ENCODE data around the gene YJEFN3. TPM values are rescaled to one million over a fixed set of nuclear protein-coding genes. Genes with fewer than 3 reads are reported as not detected.

Gene YJEFN3
- total RNA-seq, 1 experiment from 2014 or later, result 25.3 TPM

- Histone ChIP-seq H3K9ac (ENCODE audit: low read length) (no peak overlapping the region), H3K27me3 (ENCODE audit: insufficient read depth, low read length) (no peaks in the 10 kb centered on the region), H3K9me3 (ENCODE audit: control insufficient read depth in 1 of 2, insufficient read depth in 1 of 2, low read depth in 1 of 2, low read length in 2 of 2) (no peaks in the 10 kb centered on the region), H3K9me2 (ENCODE audit: insufficient read depth) (no peaks in the 10 kb centered on the region), H3K27ac (ENCODE audit: low read depth, low read length) (no peak overlapping the region), H3K36me3 (ENCODE audit: control insufficient read depth in 1 of 2, insufficient read depth in 2 of 2, low read length in 2 of 2) (no peaks in the 10 kb centered on the region), H2AFZ (ENCODE audit: low read depth, low read length, poor library complexity, severe bottlenecking) (no peak overlapping the region), H3K4me3 (replicated peaks in 1 of 2; ENCODE audit: low read depth in 1 of 2, low read length in 2 of 2) (no peak overlapping the region), H3K4me2 (ENCODE audit: low read length) (no peak overlapping the region), H4K20me1 (ENCODE audit: insufficient read depth) (no peaks in the 10 kb centered on the region), H3K4me1 (ENCODE audit: control insufficient read depth in 1 of 2, insufficient read depth in 2 of 2, low read length in 2 of 2) (no peaks in the 10 kb centered on the region), H3K79me2 (ENCODE audit: insufficient read depth, low read length) (no peaks in the 10 kb centered on the region)
- ChIA-PET RAD21 (ENCODE audit: low non-redundant PET in 1 of 2, low total read pairs in 2 of 2, uncharacterized antibody in 2 of 2, unreplicated experiment in 2 of 2) (no interaction called here), POLR2A (no interaction called here), CTCF (no interaction called here)
- ATAC-seq (no peak), DNase-seq (ENCODE audit: low read depth, low spot score) (no peak)
- intact Hi-C loops (cut with micrococcal nuclease), result loop anchor here (10.0 kb wide), 1 partner anchor 227 kb away; no protein-coding TSS in a partner anchor
- TF ChIP-seq ATF3 (IDR thresholded peaks at IDR 0.05) (no peak), ZFX (IDR thresholded peaks at IDR 0.05) (no peak), CEBPB (IDR thresholded peaks at IDR 0.05; ENCODE audit: low read depth) (no peak), ELF1 (IDR thresholded peaks at IDR 0.05; ENCODE audit: borderline replicate concordance, low read depth) (no peak), EGR1 (IDR thresholded peaks at IDR 0.05; ENCODE audit: low read depth) (no peak), CBX3 (IDR thresholded peaks at IDR 0.05; ENCODE audit: low read depth) (no peak), YY1 (IDR thresholded peaks at IDR 0.05; ENCODE audit: extremely low read depth, insufficient replicate concordance, low read depth, low read length) (no peak), POLR2A (IDR thresholded peaks at IDR 0.05; ENCODE audit: borderline replicate concordance, extremely low read depth, insufficient read depth, insufficient read length) (no peak), EZH2 (IDR thresholded peaks at IDR 0.05) (no peak), JUND (IDR thresholded peaks at IDR 0.05) (no peak), MAX (IDR thresholded peaks at IDR 0.05) (no peak), ZBTB33 (IDR thresholded peaks at IDR 0.05; ENCODE audit: extremely low read depth, insufficient replicate concordance, low read length) (no peak), SRF (IDR thresholded peaks at IDR 0.05; ENCODE audit: low read depth) (no peak), REST (IDR thresholded peaks at IDR 0.05; ENCODE audit: low read depth) (no peak), EZH2phosphoT487 (IDR thresholded peaks at IDR 0.05; ENCODE audit: borderline replicate concordance) (no peak), SIN3A (IDR thresholded peaks at IDR 0.05; ENCODE audit: low read depth) (no peak), SP1 (IDR thresholded peaks at IDR 0.05; ENCODE audit: low read depth) (no peak), FOSL1 (IDR thresholded peaks at IDR 0.05; ENCODE audit: low read depth) (no peak), ZNF274 (IDR thresholded peaks at IDR 0.05; ENCODE audit: low read depth, low read length) (no peak), RAD21 (IDR thresholded peaks at IDR 0.05; ENCODE audit: low read depth) (no peak)
- BruUV-seq (replicated peaks), result no TSS peak
Observed at GRCh38 chr19:19547674-19548336, 19.1 kb downstream of the YJEFN3 start.
